ENCODE measurements around the gene FBN3. TPM values are rescaled to one million over a fixed set of nuclear protein-coding genes. Genes with fewer than 3 reads are reported as not detected.

FBN3 gene
- total RNA-seq, 1 donor from 2014 or later, result 15.5 TPM

DNA sequence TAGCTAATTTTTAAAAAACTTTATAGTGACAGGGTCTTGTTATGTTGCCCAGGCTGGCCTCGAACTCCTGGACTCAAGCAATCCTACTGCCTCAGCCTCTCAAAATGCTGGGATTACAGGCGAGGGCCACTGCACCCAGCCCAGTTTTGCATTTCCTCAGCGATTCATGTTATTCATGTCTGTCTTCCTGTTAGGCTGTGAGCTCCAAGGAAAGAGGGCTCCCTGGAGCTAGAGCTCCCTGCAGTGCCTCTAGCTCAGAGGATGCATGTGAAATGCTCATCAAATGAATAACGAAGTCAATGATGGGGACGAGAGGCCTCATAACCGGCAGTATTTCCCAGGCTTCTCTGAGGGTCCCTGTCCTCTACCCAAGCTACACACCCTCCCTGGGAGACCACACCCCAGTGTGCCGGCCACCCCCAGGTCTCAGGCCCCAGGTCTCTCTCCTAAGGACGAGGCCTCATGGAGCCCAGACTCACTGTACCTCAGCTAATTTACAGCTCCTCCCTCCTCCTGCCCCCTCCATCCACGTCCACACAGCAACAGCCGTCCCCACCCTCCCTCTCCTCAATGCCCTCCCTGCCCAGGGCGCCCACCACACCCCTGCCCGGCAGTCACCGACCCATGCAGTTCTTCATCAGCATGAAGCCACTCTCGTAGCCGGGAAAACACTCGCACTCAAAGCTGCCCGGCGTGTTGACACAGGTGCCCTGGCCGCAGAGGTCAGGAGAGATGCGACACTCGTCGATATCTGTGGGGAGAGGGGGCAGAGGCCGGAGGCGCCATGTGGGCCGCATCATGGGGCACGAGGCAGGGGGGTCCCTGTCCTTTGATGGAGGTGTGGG is 28.5 kb downstream of the FBN3 start:
- Mint-ChIP-seq H3K4me1 (ENCODE audit: unreplicated experiment) (peaks cover 5% of the 10 kb centered on the region), H3K27ac (ENCODE audit: unreplicated experiment) (no peak overlapping the region)

GRCh38 chr19:8117991-8118390 is 31.4 kb downstream of the FBN3 start:
- DNase-seq (ENCODE audit: low spot score), result no peak
- peaks cover 5% of the 10 kb centered on the region for H3K4me1 Mint-ChIP-seq (ENCODE audit: unreplicated experiment)
- H3K27ac Mint-ChIP-seq (ENCODE audit: unreplicated experiment), result no peak overlapping the region
- H3K27me3 Mint-ChIP-seq (ENCODE audit: unreplicated experiment), result peaks cover 4% of the 10 kb centered on the region
- peaks cover 3% of the 10 kb centered on the region for H3K36me3 Mint-ChIP-seq (ENCODE audit: low read depth, unreplicated experiment)
- TF ChIP-seq, protein P1, sequence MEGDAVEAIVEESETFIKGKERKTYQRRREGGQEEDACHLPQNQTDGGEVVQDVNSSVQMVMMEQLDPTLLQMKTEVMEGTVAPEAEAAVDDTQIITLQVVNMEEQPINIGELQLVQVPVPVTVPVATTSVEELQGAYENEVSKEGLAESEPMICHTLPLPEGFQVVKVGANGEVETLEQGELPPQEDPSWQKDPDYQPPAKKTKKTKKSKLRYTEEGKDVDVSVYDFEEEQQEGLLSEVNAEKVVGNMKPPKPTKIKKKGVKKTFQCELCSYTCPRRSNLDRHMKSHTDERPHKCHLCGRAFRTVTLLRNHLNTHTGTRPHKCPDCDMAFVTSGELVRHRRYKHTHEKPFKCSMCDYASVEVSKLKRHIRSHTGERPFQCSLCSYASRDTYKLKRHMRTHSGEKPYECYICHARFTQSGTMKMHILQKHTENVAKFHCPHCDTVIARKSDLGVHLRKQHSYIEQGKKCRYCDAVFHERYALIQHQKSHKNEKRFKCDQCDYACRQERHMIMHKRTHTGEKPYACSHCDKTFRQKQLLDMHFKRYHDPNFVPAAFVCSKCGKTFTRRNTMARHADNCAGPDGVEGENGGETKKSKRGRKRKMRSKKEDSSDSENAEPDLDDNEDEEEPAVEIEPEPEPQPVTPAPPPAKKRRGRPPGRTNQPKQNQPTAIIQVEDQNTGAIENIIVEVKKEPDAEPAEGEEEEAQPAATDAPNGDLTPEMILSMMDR (IDR thresholded peaks at IDR 0.05; ENCODE audit: unreplicated experiment), result no peak
- H3K9me3 Mint-ChIP-seq (ENCODE audit: unreplicated experiment), result no peaks in the 10 kb centered on the region
- no peak overlapping the region for H3K4me3 Mint-ChIP-seq (ENCODE audit: unreplicated experiment)

More for the DNA sequence above, 28.5 kb downstream of the FBN3 start:
- Mint-ChIP-seq H3K27me3 (ENCODE audit: unreplicated experiment) (peaks cover 8% of the 10 kb centered on the region), H3K9me3 (ENCODE audit: unreplicated experiment) (no peaks in the 10 kb centered on the region), H3K4me3 (ENCODE audit: unreplicated experiment) (no peak overlapping the region), H3K36me3 (ENCODE audit: low read depth, unreplicated experiment) (peaks cover 5% of the 10 kb centered on the region)
- DNase-seq (ENCODE audit: low spot score), result no peak
- TF ChIP-seq, protein P1 (IDR thresholded peaks at IDR 0.05; ENCODE audit: unreplicated experiment), result no peak

DNA sequence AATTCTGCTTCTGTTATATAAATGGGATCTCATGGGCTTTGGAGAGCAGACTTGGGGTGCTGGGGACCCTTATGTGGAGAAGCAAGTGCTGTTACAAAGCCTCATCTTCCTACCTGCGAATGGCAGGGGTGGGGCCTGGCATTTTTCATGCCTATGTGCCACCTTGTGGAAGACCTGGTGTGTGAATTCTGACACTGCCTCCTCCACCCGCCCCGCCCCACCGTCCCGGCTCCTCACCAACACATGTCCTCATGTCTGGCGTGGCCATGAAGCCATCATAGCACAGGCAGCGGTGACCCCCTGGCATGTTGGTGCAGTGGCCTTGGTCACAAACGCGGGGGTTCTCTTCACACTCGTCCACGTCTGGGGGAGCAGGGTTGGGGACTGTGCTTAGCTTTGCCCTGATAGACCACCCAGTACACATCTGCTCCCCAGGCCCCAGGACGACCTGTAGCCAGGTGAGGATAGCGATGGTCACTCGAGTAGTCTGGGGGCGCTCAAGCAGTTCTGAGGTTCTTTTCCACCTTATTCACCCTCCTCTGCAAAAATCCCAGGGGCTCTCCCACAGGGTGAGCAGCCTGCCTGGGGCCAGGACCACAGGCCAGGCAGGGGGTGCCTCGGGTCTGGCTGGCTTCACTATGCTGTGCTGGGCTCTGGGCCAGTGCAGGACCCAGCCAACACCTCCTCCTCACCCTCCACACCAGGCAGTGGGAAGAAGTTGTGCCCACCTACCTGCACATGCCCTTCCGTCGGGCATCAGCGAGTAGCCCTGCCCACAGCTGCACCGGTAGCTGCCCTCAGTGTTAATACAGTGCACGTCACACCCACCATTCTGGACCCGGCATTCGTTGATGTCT is 32.7 kb downstream of the FBN3 start:
- DNase-seq (ENCODE audit: low spot score), result no peak
- Mint-ChIP-seq H3K36me3 (ENCODE audit: low read depth, unreplicated experiment) (peaks cover 3% of the 10 kb centered on the region), H3K4me1 (ENCODE audit: unreplicated experiment) (peaks cover 5% of the 10 kb centered on the region), H3K27me3 (ENCODE audit: unreplicated experiment) (peaks cover 4% of the 10 kb centered on the region), H3K27ac (ENCODE audit: unreplicated experiment) (no peak overlapping the region), H3K9me3 (ENCODE audit: unreplicated experiment) (no peaks in the 10 kb centered on the region), H3K4me3 (ENCODE audit: unreplicated experiment) (no peak overlapping the region)
- TF ChIP-seq, protein P1 (IDR thresholded peaks at IDR 0.05; ENCODE audit: unreplicated experiment), result no peak

- Mint-ChIP-seq H3K4me3 (ENCODE audit: unreplicated experiment) (no peak overlapping the region), H3K36me3 (ENCODE audit: low read depth, unreplicated experiment) (peaks cover 3% of the 10 kb centered on the region), H3K4me1 (ENCODE audit: unreplicated experiment) (peaks cover 5% of the 10 kb centered on the region), H3K9me3 (ENCODE audit: unreplicated experiment) (no peaks in the 10 kb centered on the region), H3K27me3 (ENCODE audit: unreplicated experiment) (peaks cover 4% of the 10 kb centered on the region), H3K27ac (ENCODE audit: unreplicated experiment) (no peak overlapping the region)
- no peak for DNase-seq (ENCODE audit: low spot score)
- TF ChIP-seq, protein P1 (IDR thresholded peaks at IDR 0.05; ENCODE audit: unreplicated experiment), result no peak
These were observed 33.5 kb downstream of the FBN3 start for GRCh38 chr19:8115805-8116396.

Measured in endothelial cell (in vitro differentiated cells).